Measurements from ENCODE around the gene DAP. TPM values are rescaled to one million over a fixed set of nuclear protein-coding genes. Genes with fewer than 3 reads are reported as not detected.
A peak's percentile ranks its signal among the peaks of the same experiment; 100 is the strongest.

The DAP gene
- total RNA-seq, 1 experiment from 2014 or later: 47.7 TPM

DNA sequence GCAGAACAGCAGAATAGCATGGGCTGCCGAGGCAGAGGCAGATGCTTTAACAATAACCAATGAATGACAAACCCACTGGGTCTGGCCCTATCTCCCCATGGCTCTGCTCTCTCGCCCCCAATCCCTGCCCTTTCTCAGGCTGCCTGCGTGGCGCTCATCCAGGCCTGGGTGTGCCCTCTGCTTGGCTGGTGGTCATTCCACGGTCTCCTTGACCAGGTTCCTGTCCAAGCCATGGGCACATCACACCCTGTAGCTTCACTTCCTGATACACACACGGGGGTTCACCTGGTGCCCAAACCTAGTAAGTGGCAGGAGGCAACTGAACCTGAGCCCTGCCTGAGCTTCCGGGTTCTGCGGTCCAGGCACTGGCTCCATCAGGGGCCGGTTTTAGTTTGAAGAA is 87.6 kb downstream of the DAP start:
- CTCF ChIA-PET: interaction anchor here (1.0 kb wide), 1 partner anchor 46 kb away, joined by 4 read pairs; no protein-coding TSS in a partner anchor
- no peak for DNase-seq (ENCODE audit: low spot score)
- no peak overlapping the region for H3K27ac Mint-ChIP-seq

GRCh38 chr5:10673017-10673389 is 88.0 kb downstream of the DAP start:
- ChIA-PET POLR2A (no interaction called here), CTCF (interaction anchor here (1.0 kb wide), 1 partner anchor 45 kb away, joined by 4 read pairs; no protein-coding TSS in a partner anchor)
- no peaks in the 10 kb centered on the region for H3K4me1 Mint-ChIP-seq
- TF ChIP-seq, protein P1, sequence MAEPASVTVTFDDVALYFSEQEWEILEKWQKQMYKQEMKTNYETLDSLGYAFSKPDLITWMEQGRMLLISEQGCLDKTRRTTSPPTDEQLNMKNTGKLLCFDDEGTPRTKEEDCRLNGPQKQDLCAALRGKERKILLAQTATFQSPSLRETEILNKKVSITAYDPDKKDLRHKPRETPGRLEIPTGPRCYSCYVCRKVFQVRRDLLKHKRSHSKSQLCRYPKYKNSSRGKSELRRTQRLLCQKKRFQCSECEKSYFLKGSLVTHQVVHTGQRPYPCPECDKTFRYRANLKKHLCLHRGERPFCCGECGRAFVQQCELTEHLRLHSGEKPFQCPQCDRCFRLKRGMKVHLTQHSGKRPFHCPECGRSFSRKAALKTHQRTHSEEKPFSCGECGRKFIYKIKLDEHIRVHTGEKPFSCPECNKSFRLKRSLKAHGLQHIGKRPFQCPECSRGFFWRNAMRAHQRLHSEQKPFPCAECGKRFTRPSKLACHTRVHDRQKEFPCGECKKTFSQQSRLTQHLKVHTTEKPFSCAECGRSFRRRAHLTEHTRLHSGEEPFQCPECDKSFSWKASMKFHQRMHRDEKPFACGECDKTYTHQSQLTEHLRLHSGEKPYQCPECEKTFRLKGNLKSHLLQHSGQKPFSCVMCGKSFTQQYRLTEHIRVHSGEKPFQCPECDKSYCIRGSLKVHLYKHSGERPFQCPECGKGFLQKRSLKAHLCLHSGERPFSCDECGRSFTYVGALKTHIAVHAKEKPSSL (CRISPR knock-in tag; conservative IDR thresholded peaks at IDR 0.05): no peak
- no peak for TF ChIP-seq ZNF138 (CRISPR knock-in tag; conservative IDR thresholded peaks at IDR 0.05)
- no peak overlapping the region for H3K4me3 Mint-ChIP-seq
- no peaks in the 10 kb centered on the region; the same call in 1 of the 2 replicates for H3K27me3 Mint-ChIP-seq (ENCODE audit: low read depth)
- DNase-seq (ENCODE audit: low spot score): no peak
- peaks cover 10% of the 10 kb centered on the region for H3K36me3 Mint-ChIP-seq
- no peak for ATAC-seq
- H3K27ac Mint-ChIP-seq: no peak overlapping the region
- peaks cover 11% of the 10 kb centered on the region for H3K9me3 Mint-ChIP-seq

More for the DNA sequence above, 87.6 kb downstream of the DAP start:
- Mint-ChIP-seq H3K4me3 (no peak overlapping the region), H3K36me3 (peaks cover 10% of the 10 kb centered on the region), H3K9me3 (peaks cover 11% of the 10 kb centered on the region), H3K4me1 (no peaks in the 10 kb centered on the region), H3K27me3 (ENCODE audit: low read depth) (no peaks in the 10 kb centered on the region; the same call in 1 of the 2 replicates)
- no peak; the same call in 1 of the 2 replicates for ATAC-seq
- POLR2A ChIA-PET: no interaction called here
- no peak for TF ChIP-seq SMAD3 (CRISPR knock-in tag; IDR thresholded peaks at IDR 0.05; ENCODE audit: borderline replicate concordance)
- no peak for TF ChIP-seq PRRX2 (CRISPR knock-in tag; IDR thresholded peaks at IDR 0.05)

DNA sequence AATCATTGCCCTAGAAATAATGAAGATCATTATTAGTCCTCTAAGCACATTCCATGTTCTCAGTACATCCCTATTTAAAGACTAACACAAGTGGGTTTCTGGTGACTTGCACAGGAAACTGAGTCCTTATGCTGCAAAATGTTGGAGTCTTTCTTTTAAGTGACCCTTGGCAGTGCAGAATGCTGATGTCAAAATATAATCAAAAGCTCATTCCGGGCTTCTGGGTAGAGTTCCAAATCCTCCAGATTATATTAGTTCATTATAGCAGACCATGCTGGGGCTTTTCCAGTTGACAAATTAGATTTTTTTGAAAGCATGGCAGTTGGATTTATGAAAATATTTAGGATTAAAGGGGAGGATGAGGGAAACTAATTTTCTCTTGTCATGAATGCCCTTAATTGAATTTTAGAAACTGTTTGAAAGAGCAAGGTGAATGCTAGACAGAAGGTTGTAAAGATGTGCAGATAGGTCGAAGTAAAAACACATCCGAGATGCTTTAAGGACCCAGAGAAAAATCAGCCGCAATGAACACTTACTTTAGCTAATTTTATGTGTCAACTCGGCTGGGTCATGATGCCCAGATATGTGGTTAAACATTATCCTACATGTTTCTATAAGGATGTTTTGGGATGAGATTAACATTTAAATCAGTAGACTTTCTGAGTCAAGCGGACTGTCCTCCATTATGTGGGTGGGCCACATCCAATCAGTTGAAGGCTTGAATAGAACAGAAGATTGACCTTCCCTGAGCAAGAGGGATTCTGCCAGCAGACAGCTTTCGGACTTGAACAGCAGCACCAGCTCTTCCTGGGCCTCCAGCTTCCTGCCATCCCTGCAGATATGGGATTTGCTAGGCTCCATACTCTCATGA is 88.7 kb downstream of the DAP start:
- ChIA-PET POLR2A (no interaction called here), CTCF (no interaction called here)
- H3K4me3 Mint-ChIP-seq: no peak overlapping the region
- H3K27ac Mint-ChIP-seq: no peak overlapping the region
- ATAC-seq (no peak), DNase-seq (ENCODE audit: low spot score) (no peak)
- H3K4me1 Mint-ChIP-seq: no peaks in the 10 kb centered on the region
- peaks cover 5% of the 10 kb centered on the region for H3K36me3 Mint-ChIP-seq
- peaks cover 11% of the 10 kb centered on the region for H3K9me3 Mint-ChIP-seq
- TF ChIP-seq GTF2I (CRISPR knock-in tag; conservative IDR thresholded peaks at IDR 0.05): 0 out of 2 replicates have a peak, but pooled peaks have one; percentile 38
- no peak for TF ChIP-seq NR3C1 (CRISPR knock-in tag; conservative IDR thresholded peaks at IDR 0.05; ENCODE audit: low read depth)
- H3K27me3 Mint-ChIP-seq (ENCODE audit: low read depth): no peaks in the 10 kb centered on the region; the same call in 1 of the 2 replicates

- H3K27me3 Mint-ChIP-seq (ENCODE audit: low read depth): no peaks in the 10 kb centered on the region
- ATAC-seq: no peak
- ChIA-PET POLR2A (interaction anchor here (0.7 kb wide), 1 partner anchor 90 kb away, joined by 3 read pairs; the partner anchor contains the start of gene DAP), CTCF (interaction anchor here (0.9 to 1.4 kb wide), 2 partner anchors 13 to 18 kb away, joined by 3 to 4 read pairs; no protein-coding TSS in a partner anchor)
- H3K9me3 Mint-ChIP-seq: peaks cover 7% of the 10 kb centered on the region; the same call in 1 of the 2 replicates
- H3K4me1 Mint-ChIP-seq: no peaks in the 10 kb centered on the region
- no peak overlapping the region for H3K4me3 Mint-ChIP-seq
- H3K27ac Mint-ChIP-seq: no peak overlapping the region
- no peaks in the 10 kb centered on the region for H3K36me3 Mint-ChIP-seq
- DNase-seq (ENCODE audit: low spot score): no peak
- TF ChIP-seq TCF7 (CRISPR knock-in tag; IDR thresholded peaks at IDR 0.05; ENCODE audit: low read depth) (no peak), MYBL2 (CRISPR knock-in tag; IDR thresholded peaks at IDR 0.05) (no peak), FOXP4 (CRISPR knock-in tag; IDR thresholded peaks at IDR 0.05) (no peak), NR2C2 (CRISPR knock-in tag; IDR thresholded peaks at IDR 0.05) (no peak), OVOL2 (CRISPR knock-in tag; IDR thresholded peaks at IDR 0.05; ENCODE audit: borderline replicate concordance) (no peak)
- TF ChIP-seq, protein P2, sequence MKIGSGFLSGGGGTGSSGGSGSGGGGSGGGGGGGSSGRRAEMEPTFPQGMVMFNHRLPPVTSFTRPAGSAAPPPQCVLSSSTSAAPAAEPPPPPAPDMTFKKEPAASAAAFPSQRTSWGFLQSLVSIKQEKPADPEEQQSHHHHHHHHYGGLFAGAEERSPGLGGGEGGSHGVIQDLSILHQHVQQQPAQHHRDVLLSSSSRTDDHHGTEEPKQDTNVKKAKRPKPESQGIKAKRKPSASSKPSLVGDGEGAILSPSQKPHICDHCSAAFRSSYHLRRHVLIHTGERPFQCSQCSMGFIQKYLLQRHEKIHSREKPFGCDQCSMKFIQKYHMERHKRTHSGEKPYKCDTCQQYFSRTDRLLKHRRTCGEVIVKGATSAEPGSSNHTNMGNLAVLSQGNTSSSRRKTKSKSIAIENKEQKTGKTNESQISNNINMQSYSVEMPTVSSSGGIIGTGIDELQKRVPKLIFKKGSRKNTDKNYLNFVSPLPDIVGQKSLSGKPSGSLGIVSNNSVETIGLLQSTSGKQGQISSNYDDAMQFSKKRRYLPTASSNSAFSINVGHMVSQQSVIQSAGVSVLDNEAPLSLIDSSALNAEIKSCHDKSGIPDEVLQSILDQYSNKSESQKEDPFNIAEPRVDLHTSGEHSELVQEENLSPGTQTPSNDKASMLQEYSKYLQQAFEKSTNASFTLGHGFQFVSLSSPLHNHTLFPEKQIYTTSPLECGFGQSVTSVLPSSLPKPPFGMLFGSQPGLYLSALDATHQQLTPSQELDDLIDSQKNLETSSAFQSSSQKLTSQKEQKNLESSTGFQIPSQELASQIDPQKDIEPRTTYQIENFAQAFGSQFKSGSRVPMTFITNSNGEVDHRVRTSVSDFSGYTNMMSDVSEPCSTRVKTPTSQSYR (CRISPR knock-in tag; IDR thresholded peaks at IDR 0.05): no peak
- TF ChIP-seq, protein P3, sequence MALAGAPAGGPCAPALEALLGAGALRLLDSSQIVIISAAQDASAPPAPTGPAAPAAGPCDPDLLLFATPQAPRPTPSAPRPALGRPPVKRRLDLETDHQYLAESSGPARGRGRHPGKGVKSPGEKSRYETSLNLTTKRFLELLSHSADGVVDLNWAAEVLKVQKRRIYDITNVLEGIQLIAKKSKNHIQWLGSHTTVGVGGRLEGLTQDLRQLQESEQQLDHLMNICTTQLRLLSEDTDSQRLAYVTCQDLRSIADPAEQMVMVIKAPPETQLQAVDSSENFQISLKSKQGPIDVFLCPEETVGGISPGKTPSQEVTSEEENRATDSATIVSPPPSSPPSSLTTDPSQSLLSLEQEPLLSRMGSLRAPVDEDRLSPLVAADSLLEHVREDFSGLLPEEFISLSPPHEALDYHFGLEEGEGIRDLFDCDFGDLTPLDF (CRISPR knock-in tag; IDR thresholded peaks at IDR 0.05): no peak
Observed at GRCh38 chr5:10671041-10672008, 89.7 kb downstream of the DAP start.
